Measurements from ENCODE around the gene NOL11. TPM values are rescaled to one million over a fixed set of nuclear protein-coding genes. Genes with fewer than 3 reads are reported as not detected.
"Not testable (repeated sequence)": the region's sequence is repeated elsewhere in the genome, so short reads cannot be mapped to it uniquely, and the experiment has no call there.

The NOL11 gene
- total RNA-seq, 4 donors from 2014 or later = 31.8 to 68.7 (median 43.4) TPM

- Histone ChIP-seq H3K4me1 (peaks cover 8 to 10% of the 10 kb centered on the region in 2 donors), H3K27me3 (no peaks in the 10 kb centered on the region), H3K9me3 (no peaks in the 10 kb centered on the region), H3K27ac (no peak overlapping the region), H3K36me3 (no peaks in the 10 kb centered on the region), H3K4me3 (no peak overlapping the region)
- DNase-seq = no peak
- no peak for TF ChIP-seq POLR2A (IDR thresholded peaks at IDR 0.05)
- no peak for TF ChIP-seq CTCF (IDR thresholded peaks at IDR 0.05)
- intact Hi-C loops (cut with DNase I; ENCODE audit: low total_unique reads) = loop anchor here (10.0 kb wide), 1 partner anchor 108 kb away; the partner anchor contains the start of gene BPTF
These were observed 1.3 kb upstream of the NOL11 start for GRCh38 chr17:67716405-67716798.

GRCh38 chr17:67717192-67717623 is 528 bp upstream of the NOL11 start:
- intact Hi-C loops (cut with DNase I; ENCODE audit: low total_unique reads) = loop anchor here (10.0 kb wide), 1 partner anchor 108 kb away; the partner anchor contains the start of gene BPTF
- H3K27ac ChIP-seq = peak overlapping the region; percentile 81 to 84

GRCh38 chr17:67718325-67718941 is 697 bp downstream of the NOL11 start:
- H3K27me3 ChIP-seq = no peaks in the 10 kb centered on the region
- intact Hi-C loops (cut with DNase I; ENCODE audit: low total_unique reads) = loop anchor here (10.0 kb wide), 1 partner anchor 106 kb away; the partner anchor contains the start of gene BPTF
- H3K36me3 ChIP-seq = no peaks in the 10 kb centered on the region
- TF ChIP-seq POLR2A (IDR thresholded peaks at IDR 0.05) (no peak), CTCF (IDR thresholded peaks at IDR 0.05) (no peak)
- peaks cover 8 to 10% of the 10 kb centered on the region in 2 donors for H3K4me1 ChIP-seq
- no peaks in the 10 kb centered on the region for H3K9me3 ChIP-seq
- DNase-seq = no peak
- peak overlapping the region; percentile 67 to 82 for H3K4me3 ChIP-seq
- peak overlapping the region; percentile 81 to 88 for H3K27ac ChIP-seq

More at GRCh38 chr17:67717192-67717623, 528 bp upstream of the NOL11 start:
- H3K4me1 ChIP-seq = peaks cover 8 to 10% of the 10 kb centered on the region in 2 donors
- no peaks in the 10 kb centered on the region for H3K36me3 ChIP-seq
- H3K4me3 ChIP-seq = peak overlapping the region; percentile 67 to 82
- TF ChIP-seq POLR2A (IDR thresholded peaks at IDR 0.05) (no peak), CTCF (IDR thresholded peaks at IDR 0.05) (no peak)
- DNase-seq = no peak
- H3K9me3 ChIP-seq = no peaks in the 10 kb centered on the region
- H3K27me3 ChIP-seq = no peaks in the 10 kb centered on the region

- Histone ChIP-seq H3K27ac (no peak overlapping the region), H3K4me1 (no peaks in the 10 kb centered on the region), H3K36me3 (no peaks in the 10 kb centered on the region), H3K27me3 (no peaks in the 10 kb centered on the region), H3K9me3 (no peaks in the 10 kb centered on the region), H3K4me3 (no peak overlapping the region)
- no peak for DNase-seq
- TF ChIP-seq CTCF (IDR thresholded peaks at IDR 0.05) (no peak), POLR2A (IDR thresholded peaks at IDR 0.05) (no peak)
- intact Hi-C loops (cut with DNase I; ENCODE audit: low total_unique reads) = no loop called here
These were observed 7.6 kb downstream of the NOL11 start for GRCh38 chr17:67725373-67725791.

GRCh38 chr17:67725807-67726206 is 8.1 kb downstream of the NOL11 start:
- intact Hi-C loops (cut with DNase I; ENCODE audit: low total_unique reads) = no loop called here
- Histone ChIP-seq H3K27ac (no peak overlapping the region), H3K4me3 (no peak overlapping the region), H3K27me3 (no peaks in the 10 kb centered on the region), H3K4me1 (no peaks in the 10 kb centered on the region), H3K36me3 (no peaks in the 10 kb centered on the region), H3K9me3 (no peaks in the 10 kb centered on the region)
- TF ChIP-seq CTCF (IDR thresholded peaks at IDR 0.05) (no peak), POLR2A (IDR thresholded peaks at IDR 0.05) (no peak)
- DNase-seq = no peak

- H3K9me3 ChIP-seq; H3K27me3 ChIP-seq; H3K4me3 ChIP-seq; H3K27ac ChIP-seq; H3K4me1 ChIP-seq; H3K36me3 ChIP-seq; intact Hi-C loops (cut with DNase I; ENCODE audit: low total_unique reads); DNase-seq: not testable (repeated sequence)
These were observed 9.7 kb downstream of the NOL11 start for GRCh38 chr17:67727152-67728039.
